Endothelial cell (in vitro differentiated cells): ENCODE measurements around the gene NEURL1. TPM values are rescaled to one million over a fixed set of nuclear protein-coding genes. Genes with fewer than 3 reads are reported as not detected.
"Not testable (repeated sequence)": the region's sequence is repeated elsewhere in the genome, so short reads cannot be mapped to it uniquely, and the experiment has no call there.

Experiments used
- DNase-seq: peaks from one replicate; pipeline ENCODE4 v3.0.0; 2021; ENCODE audit warnings: low spot score
- H3K27ac Mint-ChIP-seq: one replicate; pipeline ENCODE4 v1.8.0; 2021; ENCODE audit warnings: mixed read lengths, inconsistent platforms; ENCODE audit not compliant: unreplicated experiment
- H3K27me3 Mint-ChIP-seq: one replicate; pipeline ENCODE4 v1.8.0; 2021; ENCODE audit warnings: mild to moderate bottlenecking, moderate library complexity, mixed read lengths, inconsistent platforms; ENCODE audit not compliant: unreplicated experiment
- H3K36me3 Mint-ChIP-seq: one replicate; pipeline ENCODE4 v1.8.0; 2021; ENCODE audit warnings: mild to moderate bottlenecking, low read depth, mixed read lengths, inconsistent platforms; ENCODE audit not compliant: unreplicated experiment
- H3K4me1 Mint-ChIP-seq: one replicate; pipeline ENCODE4 v1.8.0; 2021; ENCODE audit warnings: mild to moderate bottlenecking, mixed read lengths, inconsistent platforms; ENCODE audit not compliant: unreplicated experiment
- H3K4me3 Mint-ChIP-seq: one replicate; pipeline ENCODE4 v1.8.0; 2021; ENCODE audit warnings: mild to moderate bottlenecking, mixed read lengths, inconsistent platforms; ENCODE audit not compliant: unreplicated experiment
- H3K9me3 Mint-ChIP-seq: one replicate; pipeline ENCODE4 v1.8.0; 2021; ENCODE audit warnings: mixed read lengths, inconsistent platforms; ENCODE audit not compliant: unreplicated experiment
- CTCF ChIP-seq: fragments of 200-600 bp; sonication (generic); IDR thresholded peaks from one replicate; pipeline ENCODE4 v1.5.0; 2021; ENCODE audit warnings: antibody characterized with exemption; ENCODE audit not compliant: unreplicated experiment
- total RNA-seq: library from RNA; stranded (reverse); fragmentation: NEBNext Ultra II Directional; extraction: Animal tissue kit (Norgen Biotek cat#: 25700); gene quantifications from one replicate; pipeline ENCODE4 v1.2.1, GENCODE V29; 2021; ENCODE audit not compliant: unreplicated experiment

NEURL1 gene
- total RNA-seq, 1 donor from 2014 or later = 0.69 TPM

GRCh38 chr10:103525901-103526300, 32.4 kb downstream of the NEURL1 start:
- no peaks in the 10 kb centered on the region for H3K27me3 Mint-ChIP-seq
- no peak overlapping the region for H3K27ac Mint-ChIP-seq
- no peak overlapping the region for H3K4me3 Mint-ChIP-seq
- no peak for TF ChIP-seq CTCF
- no peaks in the 10 kb centered on the region for H3K9me3 Mint-ChIP-seq
- H3K4me1 Mint-ChIP-seq = no peaks in the 10 kb centered on the region
- DNase-seq = no peak
- H3K36me3 Mint-ChIP-seq = no peaks in the 10 kb centered on the region

GRCh38 chr10:103527476-103527875, 34.0 kb downstream of the NEURL1 start:
- H3K4me3 Mint-ChIP-seq, H3K27me3 Mint-ChIP-seq, H3K4me1 Mint-ChIP-seq, H3K9me3 Mint-ChIP-seq, DNase-seq, H3K36me3 Mint-ChIP-seq: not testable (repeated sequence)
- H3K27ac Mint-ChIP-seq = peak overlapping the region; percentile 52

DNA sequence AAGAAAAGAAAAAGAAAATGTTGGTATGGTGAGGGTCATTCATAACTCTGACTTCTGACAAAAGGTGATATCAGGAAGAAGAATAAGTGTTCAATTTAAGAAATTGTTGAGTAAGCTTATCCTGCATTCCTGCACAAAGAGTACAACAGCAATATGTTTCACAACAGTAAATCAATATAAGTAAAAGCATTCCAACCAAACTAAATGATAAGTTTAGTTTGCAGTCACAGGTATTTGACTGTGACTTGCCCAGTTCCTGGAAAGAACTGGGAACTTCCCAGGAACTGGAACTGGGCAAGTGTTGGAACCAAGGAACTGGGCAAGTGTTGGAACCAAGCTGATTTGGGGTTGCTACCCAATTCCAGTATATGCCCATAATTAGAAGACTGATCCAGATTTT, 35.0 kb downstream of the NEURL1 start:
- no peak for TF ChIP-seq CTCF
- no peak overlapping the region for H3K27ac Mint-ChIP-seq

DNA sequence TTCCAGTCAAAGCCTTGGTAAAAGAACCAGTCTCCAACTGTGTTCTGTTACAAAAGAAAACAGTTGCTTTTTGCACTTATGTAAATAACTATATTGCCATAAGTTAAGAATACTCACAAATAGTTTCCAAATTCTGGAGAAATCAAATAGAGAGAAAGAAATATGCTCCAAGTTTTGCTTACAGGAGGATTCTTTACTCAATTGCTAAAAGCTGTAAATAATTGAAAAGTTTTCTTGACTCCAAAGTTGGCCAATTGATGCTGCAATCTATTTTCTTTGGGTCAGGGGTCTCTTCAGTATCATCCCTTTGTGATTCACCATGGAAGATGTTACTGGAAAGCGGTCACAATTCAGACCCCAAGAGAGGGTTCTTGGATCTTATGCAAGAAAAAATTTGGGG, 36.0 kb downstream of the NEURL1 start:
- Mint-ChIP-seq H3K4me3 (no peak overlapping the region), H3K4me1 (no peaks in the 10 kb centered on the region), H3K9me3 (no peaks in the 10 kb centered on the region), H3K36me3 (no peaks in the 10 kb centered on the region), H3K27ac (no peak overlapping the region), H3K27me3 (peaks cover 6% of the 10 kb centered on the region)
- DNase-seq = no peak
- no peak for TF ChIP-seq CTCF

More for the DNA sequence above, 35.0 kb downstream of the NEURL1 start:
- H3K36me3 Mint-ChIP-seq = no peaks in the 10 kb centered on the region
- no peaks in the 10 kb centered on the region for H3K4me1 Mint-ChIP-seq
- H3K4me3 Mint-ChIP-seq = no peak overlapping the region
- no peaks in the 10 kb centered on the region for H3K9me3 Mint-ChIP-seq
- no peak for DNase-seq
- no peaks in the 10 kb centered on the region for H3K27me3 Mint-ChIP-seq

- H3K4me1 Mint-ChIP-seq = no peaks in the 10 kb centered on the region
- DNase-seq = no peak
- no peak overlapping the region for H3K27ac Mint-ChIP-seq
These were observed 40.3 kb downstream of the NEURL1 start for GRCh38 chr10:103533827-103534226.

More at GRCh38 chr10:103533827-103534226, 40.3 kb downstream of the NEURL1 start:
- Mint-ChIP-seq H3K36me3 (no peaks in the 10 kb centered on the region), H3K27me3 (peaks cover 10% of the 10 kb centered on the region), H3K9me3 (no peaks in the 10 kb centered on the region), H3K4me3 (no peak overlapping the region)
- TF ChIP-seq CTCF = no peak
